ENCODE measurements around the gene PCLO. TPM values are rescaled to one million over a fixed set of nuclear protein-coding genes. Genes with fewer than 3 reads are reported as not detected.
A peak's percentile ranks its signal among the peaks of the same experiment; 100 is the strongest.

The PCLO gene
- total RNA-seq (0.67 and 1.1 TPM in 2 replicates), polyA plus RNA-seq (0.34 and 0.77 TPM in 2 replicates)

GRCh38 chr7:83162402-83163256 is at the start of gene PCLO:
TSS of gene PCLO (minus strand) at chr7:83162884. CDS start at chr7:83162592, 292 bp downstream.
- H3K9me3 ChIP-seq (ENCODE audit: low read depth): no peaks in the 10 kb centered on the region
- no peaks in the 10 kb centered on the region for H3K4me1 ChIP-seq (ENCODE audit: low read depth)
- TF ChIP-seq, protein P1, sequence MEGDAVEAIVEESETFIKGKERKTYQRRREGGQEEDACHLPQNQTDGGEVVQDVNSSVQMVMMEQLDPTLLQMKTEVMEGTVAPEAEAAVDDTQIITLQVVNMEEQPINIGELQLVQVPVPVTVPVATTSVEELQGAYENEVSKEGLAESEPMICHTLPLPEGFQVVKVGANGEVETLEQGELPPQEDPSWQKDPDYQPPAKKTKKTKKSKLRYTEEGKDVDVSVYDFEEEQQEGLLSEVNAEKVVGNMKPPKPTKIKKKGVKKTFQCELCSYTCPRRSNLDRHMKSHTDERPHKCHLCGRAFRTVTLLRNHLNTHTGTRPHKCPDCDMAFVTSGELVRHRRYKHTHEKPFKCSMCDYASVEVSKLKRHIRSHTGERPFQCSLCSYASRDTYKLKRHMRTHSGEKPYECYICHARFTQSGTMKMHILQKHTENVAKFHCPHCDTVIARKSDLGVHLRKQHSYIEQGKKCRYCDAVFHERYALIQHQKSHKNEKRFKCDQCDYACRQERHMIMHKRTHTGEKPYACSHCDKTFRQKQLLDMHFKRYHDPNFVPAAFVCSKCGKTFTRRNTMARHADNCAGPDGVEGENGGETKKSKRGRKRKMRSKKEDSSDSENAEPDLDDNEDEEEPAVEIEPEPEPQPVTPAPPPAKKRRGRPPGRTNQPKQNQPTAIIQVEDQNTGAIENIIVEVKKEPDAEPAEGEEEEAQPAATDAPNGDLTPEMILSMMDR (IDR thresholded peaks at IDR 0.05; ENCODE audit: low read depth, low read length): no peak
- H3K4me3 ChIP-seq: peak within 1 kb of the TSS; percentile 50
- H3K27ac ChIP-seq: peak within 1 kb of the TSS; percentile 13
- DNase-seq (ENCODE audit: low read depth in 1 of 2, low spot score in 1 of 2): peak; percentile 42 to 93
- H3K36me3 ChIP-seq: no peaks in the 10 kb centered on the region
- no peaks in the 10 kb centered on the region for H3K27me3 ChIP-seq

GRCh38 chr7:83211685-83212084 is 49.0 kb upstream of the PCLO start:
- no peak for DNase-seq (ENCODE audit: low read depth in 1 of 2, low spot score in 1 of 2)
- no peaks in the 10 kb centered on the region for H3K27me3 ChIP-seq
- H3K36me3 ChIP-seq: no peaks in the 10 kb centered on the region
- H3K4me1 ChIP-seq (ENCODE audit: low read depth): no peaks in the 10 kb centered on the region
- no peaks in the 10 kb centered on the region for H3K9me3 ChIP-seq (ENCODE audit: low read depth)
- no peak overlapping the region for H3K4me3 ChIP-seq
- H3K27ac ChIP-seq: no peak overlapping the region
- TF ChIP-seq, protein P1 (IDR thresholded peaks at IDR 0.05; ENCODE audit: low read depth, low read length): no peak

DNA sequence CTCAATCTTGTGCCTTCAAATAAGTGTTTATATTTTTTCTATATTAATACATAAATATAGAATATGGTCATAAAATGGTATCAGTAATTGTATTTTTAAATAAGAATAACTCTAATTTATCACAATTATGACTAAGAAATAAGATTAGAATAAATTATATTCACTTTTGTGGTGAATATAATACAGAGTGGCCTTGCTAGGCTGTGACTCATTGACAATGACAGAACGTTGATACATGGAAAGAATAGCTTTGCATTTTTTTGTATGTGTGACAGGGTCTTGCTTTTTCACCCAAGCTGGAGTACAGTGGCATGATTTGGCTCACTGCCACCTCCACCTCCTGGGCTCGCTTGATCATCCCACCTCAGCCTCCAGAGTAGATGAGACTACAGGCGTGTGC is 47.8 kb upstream of the PCLO start:
- Histone ChIP-seq H3K9me3 (ENCODE audit: low read depth) (no peaks in the 10 kb centered on the region), H3K4me1 (ENCODE audit: low read depth) (no peaks in the 10 kb centered on the region)

GRCh38 chr7:83204715-83205114 is 42.0 kb upstream of the PCLO start:
- Histone ChIP-seq H3K4me1 (ENCODE audit: low read depth) (no peaks in the 10 kb centered on the region), H3K27ac (no peak overlapping the region), H3K9me3 (ENCODE audit: low read depth) (no peaks in the 10 kb centered on the region), H3K4me3 (no peak overlapping the region), H3K27me3 (no peaks in the 10 kb centered on the region), H3K36me3 (no peaks in the 10 kb centered on the region)
- DNase-seq (ENCODE audit: low read depth in 1 of 2, low spot score in 1 of 2): no peak
- TF ChIP-seq, protein P1 (IDR thresholded peaks at IDR 0.05; ENCODE audit: low read depth, low read length): no peak

More for the DNA sequence above, 47.8 kb upstream of the PCLO start:
- Histone ChIP-seq H3K27ac (no peak overlapping the region), H3K4me3 (no peak overlapping the region), H3K36me3 (no peaks in the 10 kb centered on the region), H3K27me3 (no peaks in the 10 kb centered on the region)
- DNase-seq (ENCODE audit: low read depth in 1 of 2, low spot score in 1 of 2): no peak
- TF ChIP-seq, protein P1 (IDR thresholded peaks at IDR 0.05; ENCODE audit: low read depth, low read length): no peak

GRCh38 chr7:83201355-83201754 is 38.7 kb upstream of the PCLO start:
- no peak overlapping the region for H3K27ac ChIP-seq
- no peak overlapping the region for H3K4me3 ChIP-seq
- TF ChIP-seq, protein P1 (IDR thresholded peaks at IDR 0.05; ENCODE audit: low read depth, low read length): no peak
- H3K36me3 ChIP-seq: no peaks in the 10 kb centered on the region
- H3K4me1 ChIP-seq (ENCODE audit: low read depth): no peaks in the 10 kb centered on the region
- no peaks in the 10 kb centered on the region for H3K27me3 ChIP-seq
- H3K9me3 ChIP-seq (ENCODE audit: low read depth): no peaks in the 10 kb centered on the region
- DNase-seq (ENCODE audit: low read depth in 1 of 2, low spot score in 1 of 2): no peak
